Measurements from ENCODE around the gene ZFR. TPM values are rescaled to one million over a fixed set of nuclear protein-coding genes. Genes with fewer than 3 reads are reported as not detected.

Gene ZFR
- total RNA-seq, 1 experiment from 2014 or later, result 62.4 TPM

GRCh38 chr5:32369542-32370155 lies 74.9 kb downstream of the ZFR start:
- Histone ChIP-seq H4K8ac (replicated peaks; ENCODE audit: insufficient read length, low read depth, low read length) (no peak overlapping the region), H4K20me1 (ENCODE audit: control insufficient read depth, insufficient read depth, insufficient read length) (no peaks in the 10 kb centered on the region), H4K5ac (ENCODE audit: insufficient read length, low read depth, low read length) (no peak overlapping the region), H3K4ac (ENCODE audit: low read depth, low read length) (no peak overlapping the region), H3K4me2 (ENCODE audit: insufficient read depth, insufficient read length, low read length) (no peak overlapping the region), H2BK5ac (ENCODE audit: insufficient read length, low read length) (no peak overlapping the region), H3K23me2 (ENCODE audit: insufficient read length, low read depth, low read length, poor library complexity, severe bottlenecking) (no peaks in the 10 kb centered on the region), H3K23ac (ENCODE audit: insufficient read length, low read depth, low read length) (no peak overlapping the region), H2AFZ (ENCODE audit: low read length) (no peak overlapping the region), H3K27ac (ENCODE audit: insufficient read length, low read depth, low read length) (no peak overlapping the region), H2BK12ac (ENCODE audit: insufficient read length, low read depth, low read length) (no peak overlapping the region), H2BK120ac (ENCODE audit: low read depth, low read length, poor library complexity, severe bottlenecking) (no peak overlapping the region), H3K9ac (ENCODE audit: extremely low read depth, insufficient read length, low read length) (no peak overlapping the region), H2BK20ac (ENCODE audit: low read depth, low read length, poor library complexity, severe bottlenecking) (no peak overlapping the region), H3K9me3 (ENCODE audit: control insufficient read depth, low read depth, low read length) (no peaks in the 10 kb centered on the region), H3K79me1 (ENCODE audit: insufficient read depth, low read depth, low read length, poor library complexity, severe bottlenecking) (no peaks in the 10 kb centered on the region), H4K91ac (ENCODE audit: insufficient read length, low read depth, low read length) (no peak overlapping the region), H3K56ac (ENCODE audit: insufficient read length, low read depth, low read length) (no peak overlapping the region), H3K18ac (ENCODE audit: insufficient read length, low read depth, low read length) (no peak overlapping the region), H3K14ac (ENCODE audit: insufficient read depth, low read length) (no peak overlapping the region), H3K4me1 (ENCODE audit: insufficient read depth, low read length) (no peaks in the 10 kb centered on the region), H2BK15ac (ENCODE audit: low read depth, low read length) (no peak overlapping the region), H3T11ph (ENCODE audit: low read length) (no peak overlapping the region), H3K27me3 (ENCODE audit: insufficient read depth, low read length) (no peaks in the 10 kb centered on the region), H3K79me2 (ENCODE audit: insufficient read depth, low read length) (no peaks in the 10 kb centered on the region), H2AK5ac (ENCODE audit: insufficient read length, low read length) (no peak overlapping the region)
- H3K9me3 Mint-ChIP-seq, result no peaks in the 10 kb centered on the region; a peak in 1 of 5 replicates
- peaks cover 2 to 51% (median 48%) of the 10 kb centered on the region in 3 experiments; a peak in 6 of 7 replicates for H3K36me3 Mint-ChIP-seq (ENCODE audit: insufficient read depth in 1 of 3, low read depth in 3 of 3)
- TF ChIP-seq, protein P1, sequence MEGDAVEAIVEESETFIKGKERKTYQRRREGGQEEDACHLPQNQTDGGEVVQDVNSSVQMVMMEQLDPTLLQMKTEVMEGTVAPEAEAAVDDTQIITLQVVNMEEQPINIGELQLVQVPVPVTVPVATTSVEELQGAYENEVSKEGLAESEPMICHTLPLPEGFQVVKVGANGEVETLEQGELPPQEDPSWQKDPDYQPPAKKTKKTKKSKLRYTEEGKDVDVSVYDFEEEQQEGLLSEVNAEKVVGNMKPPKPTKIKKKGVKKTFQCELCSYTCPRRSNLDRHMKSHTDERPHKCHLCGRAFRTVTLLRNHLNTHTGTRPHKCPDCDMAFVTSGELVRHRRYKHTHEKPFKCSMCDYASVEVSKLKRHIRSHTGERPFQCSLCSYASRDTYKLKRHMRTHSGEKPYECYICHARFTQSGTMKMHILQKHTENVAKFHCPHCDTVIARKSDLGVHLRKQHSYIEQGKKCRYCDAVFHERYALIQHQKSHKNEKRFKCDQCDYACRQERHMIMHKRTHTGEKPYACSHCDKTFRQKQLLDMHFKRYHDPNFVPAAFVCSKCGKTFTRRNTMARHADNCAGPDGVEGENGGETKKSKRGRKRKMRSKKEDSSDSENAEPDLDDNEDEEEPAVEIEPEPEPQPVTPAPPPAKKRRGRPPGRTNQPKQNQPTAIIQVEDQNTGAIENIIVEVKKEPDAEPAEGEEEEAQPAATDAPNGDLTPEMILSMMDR (conservative IDR thresholded peaks at IDR 0.05), result no peak
- no peaks in the 10 kb centered on the region for H3K4me1 Mint-ChIP-seq
- DNase-seq, result no peak
- H3K27ac Mint-ChIP-seq, result no peak overlapping the region; a peak in 1 of 7 replicates
- no peak overlapping the region for H3K4me3 Mint-ChIP-seq
- no peaks in the 10 kb centered on the region for H3K27me3 Mint-ChIP-seq (ENCODE audit: low read depth)
- no CpG with 5 or more reads among the region's 8 CpGs for WGBS (ENCODE audit: extremely low coverage, insufficient read length, low lambda C conversion rate)
